ENCODE results near the gene COL1A2. TPM values are rescaled to one million over a fixed set of nuclear protein-coding genes. Genes with fewer than 3 reads are reported as not detected.

The COL1A2 gene
- total and polyA plus RNA-seq, 8 donors = 10.9 to 467 (median 17.7) TPM

GRCh38 chr7:94410413-94411187 lies 15.9 kb downstream of the COL1A2 start:
- H3K4me1 ChIP-seq = no peaks in the 10 kb centered on the region
- H3K36me3 ChIP-seq = no peaks in the 10 kb centered on the region
- FAIRE-seq = no peak
- WGBS, 2 donors = 65 to 78% methylated on average over 6 of the region's 6 CpGs
- no peak overlapping the region for H3K27ac ChIP-seq
- no peak overlapping the region for H3K4me3 ChIP-seq
- H3K9me3 ChIP-seq = no peaks in the 10 kb centered on the region
- no peaks in the 10 kb centered on the region for H3K27me3 ChIP-seq
- TF ChIP-seq CTCF (IDR thresholded peaks at IDR 0.05) = no peak
- intact Hi-C loops (cut with DNase I) = no loop called here
- ATAC-seq = no peak
- DNase-seq = no peak

- Histone ChIP-seq H3K9me3 (no peaks in the 10 kb centered on the region), H3K4me1 (no peaks in the 10 kb centered on the region), H3K4me3 (no peak overlapping the region), H3K27me3 (no peaks in the 10 kb centered on the region), H3K36me3 (no peaks in the 10 kb centered on the region), H3K27ac (no peak overlapping the region)
- DNase-seq (no peak), FAIRE-seq (no peak), ATAC-seq (no peak)
- intact Hi-C loops (cut with DNase I) = no loop called here
- TF ChIP-seq CTCF (IDR thresholded peaks at IDR 0.05) = no peak
These were observed 16.4 kb downstream of the COL1A2 start for GRCh38 chr7:94411188-94411466.

GRCh38 chr7:94412762-94413322 lies 18.1 kb downstream of the COL1A2 start:
- no peak for TF ChIP-seq CTCF (IDR thresholded peaks at IDR 0.05)
- Histone ChIP-seq H3K27me3 (no peaks in the 10 kb centered on the region), H3K27ac (no peak overlapping the region), H3K36me3 (no peaks in the 10 kb centered on the region), H3K4me1 (no peaks in the 10 kb centered on the region), H3K4me3 (no peak overlapping the region), H3K9me3 (no peaks in the 10 kb centered on the region)
- FAIRE-seq = no peak
- ATAC-seq = no peak
- intact Hi-C loops (cut with DNase I) = no loop called here
- DNase-seq = no peak
- WGBS, 2 donors = 56 to 71% methylated on average over 3 of the region's 3 CpGs

GRCh38 chr7:94414481-94414880 lies 19.8 kb downstream of the COL1A2 start:
- ATAC-seq = no peak
- intact Hi-C loops (cut with DNase I) = no loop called here
- H3K4me3 ChIP-seq = no peak overlapping the region
- 59 to 68% methylated on average over 2 of the region's 2 CpGs for WGBS, 2 donors
- H3K27ac ChIP-seq = no peak overlapping the region
- DNase-seq = no peak
- no peaks in the 10 kb centered on the region for H3K36me3 ChIP-seq
- H3K27me3 ChIP-seq = no peaks in the 10 kb centered on the region
- FAIRE-seq = peak; percentile 9
- TF ChIP-seq CTCF (IDR thresholded peaks at IDR 0.05) = no peak
- no peaks in the 10 kb centered on the region for H3K9me3 ChIP-seq
- H3K4me1 ChIP-seq = no peaks in the 10 kb centered on the region

GRCh38 chr7:94414980-94415379 lies 20.3 kb downstream of the COL1A2 start:
- FAIRE-seq (no peak), ATAC-seq (no peak), DNase-seq (no peak)
- no peak for TF ChIP-seq CTCF (IDR thresholded peaks at IDR 0.05)
- Histone ChIP-seq H3K36me3 (no peaks in the 10 kb centered on the region), H3K9me3 (no peaks in the 10 kb centered on the region), H3K4me1 (no peaks in the 10 kb centered on the region), H3K27ac (no peak overlapping the region), H3K4me3 (no peak overlapping the region), H3K27me3 (no peaks in the 10 kb centered on the region)
- intact Hi-C loops (cut with DNase I) = no loop called here

Measured in pancreas (tissue), 10 donors.